Measurements from ENCODE around the gene DLEC1. TPM values are rescaled to one million over a fixed set of nuclear protein-coding genes. Genes with fewer than 3 reads are reported as not detected.

The DLEC1 gene
- total RNA-seq, 1 experiment from 2014 or later, result 1.3 TPM

DNA sequence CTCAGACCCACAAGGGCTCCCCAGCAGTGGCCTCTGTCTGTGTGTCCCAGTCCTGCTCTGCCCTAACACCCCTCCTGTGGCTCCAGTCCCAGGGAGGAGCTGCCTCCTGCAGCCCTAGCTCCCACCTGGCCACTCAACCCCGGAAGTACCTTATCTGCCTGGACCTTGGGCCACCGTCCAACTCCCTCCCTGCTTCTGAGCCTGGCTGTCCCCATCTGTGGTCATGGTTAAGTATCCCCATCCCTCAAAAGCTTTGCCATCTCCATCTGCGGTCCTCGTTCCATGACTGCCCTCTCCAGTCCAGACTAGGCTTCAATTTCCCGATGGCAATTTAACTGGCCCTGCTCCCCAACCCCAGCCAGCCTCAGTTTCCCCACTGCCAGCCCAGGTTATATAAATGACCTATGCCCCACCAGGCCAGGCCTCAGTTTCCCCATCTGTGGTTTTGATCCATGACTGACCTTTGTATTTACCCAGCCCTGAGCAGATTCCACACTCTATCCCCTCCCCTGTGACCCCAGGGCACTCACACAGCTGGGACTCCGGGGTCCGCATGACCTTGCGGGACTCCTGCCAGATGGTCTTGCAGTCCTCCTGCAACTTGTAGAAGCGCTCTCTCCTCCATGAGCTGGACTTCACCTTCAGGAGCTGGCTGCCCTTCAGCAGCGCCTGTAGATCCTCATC lies 19.2 kb upstream of the DLEC1 start:
- no peak overlapping the region for H3K4me3 ChIP-seq (ENCODE audit: insufficient read depth, low read depth, low read length)
- peaks cover 3% of the 10 kb centered on the region; the same call in 1 of the 2 replicates for H3K27me3 ChIP-seq (ENCODE audit: control insufficient read depth, insufficient read depth, low read length)
- H3K36me3 ChIP-seq (replicated peaks; ENCODE audit: control insufficient read depth, insufficient read depth, low read length), result peaks cover 2% of the 10 kb centered on the region
- DNase-seq, result no peak

DNA sequence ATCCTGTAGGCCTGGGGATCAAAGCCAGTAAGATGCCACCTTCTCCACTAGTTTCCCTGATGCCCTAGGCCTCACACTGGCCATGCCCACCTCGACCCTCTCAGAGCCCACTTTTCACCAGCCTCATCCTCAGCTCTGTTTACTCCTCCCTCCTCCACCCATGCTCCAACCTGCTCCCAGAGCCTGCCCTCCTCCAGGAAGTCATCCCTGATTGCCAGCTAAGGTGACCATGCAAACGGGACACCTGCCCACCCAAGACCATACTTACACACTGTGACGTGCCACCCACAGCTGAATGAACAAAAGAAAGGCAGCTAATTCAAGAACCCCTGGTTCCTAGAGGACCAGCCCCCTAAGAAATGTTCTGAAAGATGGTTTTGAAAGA lies 18.7 kb upstream of the DLEC1 start:
- no peak for DNase-seq
- Histone ChIP-seq H3K36me3 (replicated peaks; ENCODE audit: control insufficient read depth, insufficient read depth, low read length) (peaks cover 2% of the 10 kb centered on the region), H3K4me3 (ENCODE audit: insufficient read depth, low read depth, low read length) (no peak overlapping the region), H3K27me3 (ENCODE audit: control insufficient read depth, insufficient read depth, low read length) (peaks cover 4% of the 10 kb centered on the region; the same call in 1 of the 2 replicates)

DNA sequence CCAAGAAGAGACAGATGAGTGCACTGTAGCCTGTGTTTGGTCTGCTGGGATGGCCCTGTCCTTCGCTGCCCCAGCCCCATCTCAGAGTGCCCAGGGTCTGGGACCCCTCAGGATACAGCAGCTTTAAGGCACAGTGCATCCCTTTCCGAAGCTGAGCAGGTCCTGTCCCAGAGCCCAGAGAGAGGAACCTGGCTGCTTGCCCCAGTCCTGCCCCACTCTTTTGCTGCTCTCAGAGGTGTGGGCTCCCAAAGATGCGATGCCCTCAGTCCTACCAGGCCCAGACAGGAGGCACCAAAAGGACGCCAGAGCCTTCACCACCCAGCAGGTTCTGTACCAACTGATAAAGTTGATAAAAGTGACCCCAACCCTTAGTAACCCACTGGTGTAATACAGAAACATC lies 17.8 kb upstream of the DLEC1 start:
- no peak for DNase-seq
- H3K27me3 ChIP-seq (ENCODE audit: control insufficient read depth, insufficient read depth, low read length), result peaks cover 11% of the 10 kb centered on the region
- H3K4me3 ChIP-seq (ENCODE audit: insufficient read depth, low read depth, low read length), result no peak overlapping the region
- no peaks in the 10 kb centered on the region; the same call in none of the 2 replicates for H3K36me3 ChIP-seq (replicated peaks; ENCODE audit: control insufficient read depth, insufficient read depth, low read length)

DNA sequence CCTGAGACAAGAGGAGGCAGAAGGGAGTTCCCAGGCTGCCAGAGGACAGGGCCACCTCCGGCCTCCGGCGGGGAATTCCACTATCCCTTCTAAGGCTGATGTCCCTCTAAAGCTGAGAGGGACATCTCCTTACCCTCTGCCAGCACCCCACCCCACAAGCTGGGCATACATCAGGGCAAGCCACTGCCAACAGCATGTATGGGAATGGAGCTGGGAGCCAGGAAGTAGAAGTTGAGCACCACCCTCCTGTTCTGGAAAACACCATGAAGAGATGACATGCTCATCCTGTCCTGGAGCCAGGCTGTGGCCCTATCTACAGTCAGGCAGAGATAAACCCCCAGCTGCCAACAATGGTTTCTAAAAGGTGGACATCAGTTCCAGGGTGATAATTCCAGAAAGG lies 16.7 kb upstream of the DLEC1 start:
- peaks cover 21% of the 10 kb centered on the region for H3K27me3 ChIP-seq (ENCODE audit: control insufficient read depth, insufficient read depth, low read length)
- no peak for DNase-seq

DNA sequence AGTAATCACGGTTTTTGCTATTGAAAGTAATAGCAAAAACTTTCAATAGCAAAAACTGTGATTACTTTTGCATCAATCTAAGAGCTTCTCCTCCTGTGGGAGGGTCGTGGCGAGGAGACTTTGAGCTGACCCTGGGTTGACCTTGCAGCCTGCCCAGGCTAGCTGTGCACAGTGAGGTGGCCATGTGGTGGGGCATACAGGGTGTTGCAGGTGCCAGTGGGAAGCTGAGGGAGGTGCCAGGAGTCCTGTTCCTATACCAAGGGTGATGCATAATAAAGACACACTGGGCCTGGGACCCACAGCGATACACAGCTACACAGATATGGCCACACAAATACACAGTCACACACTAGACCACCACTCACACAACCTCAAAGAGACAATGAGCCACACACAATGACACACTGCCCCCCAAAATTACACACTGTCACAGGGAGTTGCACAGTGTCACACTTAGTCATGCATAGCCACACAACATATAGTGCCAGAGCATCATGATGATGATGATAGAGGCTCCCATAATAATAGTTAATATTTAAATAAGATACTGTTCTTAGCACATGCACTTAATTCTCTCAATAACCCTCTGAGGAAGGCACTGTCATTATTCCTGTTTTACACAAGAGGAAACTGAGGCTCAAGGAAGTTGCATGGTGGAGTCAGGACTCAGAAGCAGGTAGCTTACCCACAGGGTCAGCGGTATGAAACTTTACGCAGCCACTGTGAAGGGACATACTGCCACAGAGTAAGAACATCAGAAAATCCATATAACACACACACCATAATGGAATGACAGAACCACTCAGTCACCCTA lies 15.9 kb upstream of the DLEC1 start:
- Histone ChIP-seq H3K4me3 (ENCODE audit: insufficient read depth, low read depth, low read length) (no peak overlapping the region), H3K27me3 (ENCODE audit: control insufficient read depth, insufficient read depth, low read length) (peaks cover 29% of the 10 kb centered on the region), H3K36me3 (replicated peaks; ENCODE audit: control insufficient read depth, insufficient read depth, low read length) (no peaks in the 10 kb centered on the region; the same call in 1 of the 2 replicates)
- no peak for DNase-seq

More for the DNA sequence above, 16.7 kb upstream of the DLEC1 start:
- no peak overlapping the region for H3K4me3 ChIP-seq (ENCODE audit: insufficient read depth, low read depth, low read length)
- no peaks in the 10 kb centered on the region; the same call in 1 of the 2 replicates for H3K36me3 ChIP-seq (replicated peaks; ENCODE audit: control insufficient read depth, insufficient read depth, low read length)

DNA sequence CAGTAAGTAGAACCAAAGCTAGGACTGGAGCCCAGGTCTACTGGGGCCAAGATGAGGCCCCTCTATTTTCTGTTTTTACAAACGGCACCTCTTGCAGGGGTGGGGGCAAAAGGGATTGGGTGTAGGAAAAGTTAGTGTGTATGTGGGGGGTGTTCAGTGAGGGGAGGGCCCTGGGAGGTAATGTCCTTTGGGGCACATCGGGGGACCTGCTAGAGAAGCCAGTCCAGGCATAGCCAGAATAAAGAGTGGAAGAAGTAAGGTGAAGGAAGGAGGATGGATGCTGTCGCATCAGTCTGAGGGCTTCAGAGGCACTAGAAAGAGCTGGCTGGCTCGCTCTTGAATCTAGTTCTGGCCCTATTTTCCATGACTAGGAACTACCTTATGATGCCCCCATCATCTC lies 12.2 kb upstream of the DLEC1 start:
- H3K27me3 ChIP-seq (ENCODE audit: control insufficient read depth, insufficient read depth, low read length), result peaks cover 66% of the 10 kb centered on the region
- H3K36me3 ChIP-seq (replicated peaks; ENCODE audit: control insufficient read depth, insufficient read depth, low read length), result no peaks in the 10 kb centered on the region
- H3K4me3 ChIP-seq (ENCODE audit: insufficient read depth, low read depth, low read length), result no peak overlapping the region
- DNase-seq, result no peak

DNA sequence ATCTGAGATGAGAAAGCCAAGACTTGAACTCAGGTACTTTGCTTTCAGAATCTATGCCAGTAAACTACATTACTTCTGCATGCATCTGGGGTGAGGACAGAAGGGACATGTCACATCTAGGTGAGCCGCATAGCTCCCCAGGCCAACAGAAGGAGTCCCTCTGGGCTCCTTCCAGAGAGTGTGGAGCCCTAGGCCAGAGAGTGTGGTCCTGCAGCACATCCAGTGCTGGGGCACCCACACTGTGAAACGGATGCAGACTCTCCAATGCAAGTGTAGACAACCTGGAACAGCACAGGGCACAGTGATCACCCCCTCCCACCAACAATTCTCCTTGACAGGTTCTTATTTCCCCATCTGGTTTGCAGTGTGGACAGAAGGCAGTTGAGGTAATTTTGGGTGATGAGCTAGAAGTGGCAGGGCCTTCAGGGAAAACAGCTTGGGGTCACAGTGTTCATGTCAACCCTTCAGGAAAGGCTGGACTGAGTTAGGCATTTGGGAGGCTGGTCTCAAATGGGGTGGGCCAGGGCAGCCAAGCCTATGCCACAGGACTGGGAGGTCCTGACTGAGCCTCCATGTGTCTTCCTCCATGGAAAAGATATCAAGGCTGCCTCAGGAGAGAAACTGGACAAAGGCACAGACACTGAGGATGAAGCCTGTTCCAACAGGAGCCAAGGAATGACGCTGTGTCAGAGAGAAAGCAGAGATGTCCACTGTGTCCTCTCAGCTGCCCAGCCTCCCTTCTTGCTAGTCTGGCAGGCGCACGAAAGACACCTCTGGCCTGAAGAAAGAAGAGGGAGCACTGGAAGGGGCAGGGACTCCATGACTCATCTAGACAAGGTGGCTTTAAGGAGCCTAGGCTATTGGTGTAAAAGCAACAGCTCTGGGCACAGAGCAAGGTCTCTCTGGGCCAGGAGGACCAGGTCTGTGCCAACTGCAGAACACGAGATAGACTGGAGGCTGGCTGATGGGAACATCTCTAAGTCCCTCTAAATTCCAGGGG lies 11.2 kb upstream of the DLEC1 start:
- Histone ChIP-seq H3K27me3 (ENCODE audit: control insufficient read depth, insufficient read depth, low read length) (peaks cover 73% of the 10 kb centered on the region), H3K4me3 (ENCODE audit: insufficient read depth, low read depth, low read length) (no peak overlapping the region), H3K36me3 (replicated peaks; ENCODE audit: control insufficient read depth, insufficient read depth, low read length) (no peaks in the 10 kb centered on the region)
- DNase-seq, result peak; percentile 24

DNA sequence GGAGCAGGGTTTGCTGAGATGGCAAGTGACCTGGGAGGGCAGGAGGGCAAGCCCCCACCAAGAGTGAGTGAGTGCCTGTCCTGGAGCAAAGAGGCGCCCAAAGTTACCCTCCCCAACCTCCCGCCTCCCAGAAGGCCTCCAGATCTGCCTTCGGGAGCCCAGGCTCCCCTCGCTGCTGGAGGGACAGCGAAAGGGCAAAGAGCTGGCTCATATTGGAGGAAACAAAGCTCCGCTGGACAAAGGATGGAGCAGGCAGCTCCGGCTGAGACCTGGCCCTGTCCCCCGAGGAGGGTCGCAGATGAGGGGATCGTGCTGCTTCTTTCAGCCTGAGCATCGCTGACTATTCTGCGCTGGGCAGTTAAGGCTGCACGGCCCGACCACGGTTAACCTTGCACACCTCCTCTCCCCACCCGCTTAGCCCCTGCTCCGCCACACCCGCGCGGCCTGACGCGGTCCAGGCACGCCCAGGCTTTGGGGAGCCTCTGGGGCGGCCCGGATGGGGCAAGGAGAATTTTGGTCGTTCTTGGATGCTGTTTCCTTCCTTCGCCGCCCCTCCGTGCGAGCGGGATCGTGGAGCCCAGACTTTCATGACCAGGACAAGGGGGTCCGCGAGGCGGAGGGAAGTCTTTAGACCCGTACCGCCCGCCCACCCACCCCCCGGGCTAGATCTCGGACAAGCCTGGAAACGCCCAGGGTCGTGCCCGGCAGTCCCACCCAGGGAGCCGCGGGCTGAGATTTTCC lies 10.2 kb upstream of the DLEC1 start:
- H3K36me3 ChIP-seq (replicated peaks; ENCODE audit: control insufficient read depth, insufficient read depth, low read length), result no peaks in the 10 kb centered on the region
- peak overlapping the region; percentile 69 for H3K4me3 ChIP-seq (ENCODE audit: insufficient read depth, low read depth, low read length)
- peaks cover 70% of the 10 kb centered on the region for H3K27me3 ChIP-seq (ENCODE audit: control insufficient read depth, insufficient read depth, low read length)
- DNase-seq, result peak; percentile 83

DNA sequence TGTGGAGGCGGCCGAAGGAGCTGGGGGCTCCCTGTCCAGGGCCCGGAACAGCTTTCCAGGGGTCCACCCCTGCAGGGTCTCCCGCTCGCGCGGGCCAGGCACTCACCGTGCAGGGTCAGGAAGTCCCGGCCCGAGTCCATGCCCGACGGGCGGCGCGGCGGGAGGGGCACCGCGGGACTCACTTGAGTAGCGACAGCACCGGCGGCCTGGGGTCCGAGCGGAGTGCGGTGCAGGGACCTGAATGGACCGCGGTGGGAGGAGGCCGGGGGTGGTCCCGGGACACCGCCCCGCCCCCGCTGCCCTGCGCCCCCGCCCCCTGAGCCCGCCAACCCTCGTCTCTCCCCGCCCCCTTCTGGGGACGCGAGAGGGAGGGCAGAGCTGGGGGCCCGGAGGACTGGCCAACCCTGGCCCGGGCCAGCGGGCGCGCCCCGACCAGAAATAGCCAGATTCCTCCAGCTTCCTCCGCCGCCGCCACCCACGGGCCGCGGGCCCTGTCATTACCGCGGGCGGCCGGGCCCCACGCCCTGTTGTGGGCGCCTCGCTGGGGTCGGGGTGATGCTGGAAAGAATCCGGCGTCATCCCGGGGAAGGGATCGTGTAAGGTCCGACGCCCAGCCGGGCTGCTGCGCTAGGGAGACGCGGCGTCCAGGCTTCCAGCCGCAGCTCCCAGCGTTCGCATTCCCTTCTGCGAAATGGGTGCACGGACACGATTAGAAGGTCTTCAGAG lies 9.4 kb upstream of the DLEC1 start, which contains the start of gene PLCD1:
Gene PLCD1 (minus strand): TSS at position 243 of the 726 bp plus-strand sequence. CDS start 103 bp downstream, at position 140.
- H3K36me3 ChIP-seq (replicated peaks; ENCODE audit: control insufficient read depth, insufficient read depth, low read length), result no peaks in the 10 kb centered on the region
- peak; percentile 99 for DNase-seq
- H3K27me3 ChIP-seq (ENCODE audit: control insufficient read depth, insufficient read depth, low read length), result peaks cover 70% of the 10 kb centered on the region
- H3K4me3 ChIP-seq (ENCODE audit: insufficient read depth, low read depth, low read length), result peak within 1 kb of the TSS; percentile 69

DNA sequence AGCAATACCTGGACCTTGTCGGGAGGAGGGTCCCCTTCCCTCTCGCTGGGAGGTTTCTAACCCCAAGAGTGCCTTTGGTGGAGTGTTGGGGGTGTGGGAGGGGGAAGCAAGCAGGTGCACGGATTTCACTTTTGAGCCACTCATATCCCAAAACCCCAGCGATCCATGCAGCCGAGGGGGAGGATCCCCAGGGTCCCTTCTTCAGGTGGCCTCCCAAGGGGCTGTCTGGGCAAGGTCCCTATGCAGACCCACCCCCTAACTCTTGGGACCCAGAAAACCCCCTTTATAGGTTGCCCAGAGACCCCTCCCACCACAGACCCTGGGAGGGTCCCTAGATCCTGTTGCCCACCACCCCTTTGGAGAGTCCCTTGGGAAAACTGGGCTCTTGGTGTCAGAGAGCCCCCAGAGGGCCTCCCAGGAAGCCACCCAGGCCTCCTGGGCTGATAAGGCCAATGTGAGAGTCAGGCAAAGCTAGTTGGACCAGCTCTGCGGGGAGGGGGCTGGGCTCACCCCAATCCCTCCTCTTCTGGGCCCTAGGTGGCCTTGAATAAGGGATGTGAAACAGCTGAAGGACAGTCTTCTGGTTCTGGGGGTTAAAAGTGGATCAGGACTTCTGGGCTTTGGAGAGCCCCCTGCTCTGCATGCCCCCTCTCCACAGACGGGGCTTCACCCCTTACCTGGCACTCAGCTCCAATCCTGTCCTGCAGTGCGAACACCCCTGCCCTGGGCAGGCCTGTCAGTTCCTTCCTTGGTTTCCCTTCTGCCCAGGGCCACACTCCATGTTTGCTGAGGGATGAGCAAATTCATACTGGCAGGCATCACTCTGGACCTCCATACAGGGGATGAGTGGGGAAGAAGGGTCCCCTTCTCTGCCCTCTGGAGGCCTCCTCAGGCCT lies 8.6 kb upstream of the DLEC1 start:
- H3K36me3 ChIP-seq (replicated peaks; ENCODE audit: control insufficient read depth, insufficient read depth, low read length), result no peaks in the 10 kb centered on the region
- peak overlapping the region; percentile 57 for H3K4me3 ChIP-seq (ENCODE audit: insufficient read depth, low read depth, low read length)
- H3K27me3 ChIP-seq (ENCODE audit: control insufficient read depth, insufficient read depth, low read length), result peaks cover 70% of the 10 kb centered on the region
- DNase-seq, result peak; percentile 51

DNA sequence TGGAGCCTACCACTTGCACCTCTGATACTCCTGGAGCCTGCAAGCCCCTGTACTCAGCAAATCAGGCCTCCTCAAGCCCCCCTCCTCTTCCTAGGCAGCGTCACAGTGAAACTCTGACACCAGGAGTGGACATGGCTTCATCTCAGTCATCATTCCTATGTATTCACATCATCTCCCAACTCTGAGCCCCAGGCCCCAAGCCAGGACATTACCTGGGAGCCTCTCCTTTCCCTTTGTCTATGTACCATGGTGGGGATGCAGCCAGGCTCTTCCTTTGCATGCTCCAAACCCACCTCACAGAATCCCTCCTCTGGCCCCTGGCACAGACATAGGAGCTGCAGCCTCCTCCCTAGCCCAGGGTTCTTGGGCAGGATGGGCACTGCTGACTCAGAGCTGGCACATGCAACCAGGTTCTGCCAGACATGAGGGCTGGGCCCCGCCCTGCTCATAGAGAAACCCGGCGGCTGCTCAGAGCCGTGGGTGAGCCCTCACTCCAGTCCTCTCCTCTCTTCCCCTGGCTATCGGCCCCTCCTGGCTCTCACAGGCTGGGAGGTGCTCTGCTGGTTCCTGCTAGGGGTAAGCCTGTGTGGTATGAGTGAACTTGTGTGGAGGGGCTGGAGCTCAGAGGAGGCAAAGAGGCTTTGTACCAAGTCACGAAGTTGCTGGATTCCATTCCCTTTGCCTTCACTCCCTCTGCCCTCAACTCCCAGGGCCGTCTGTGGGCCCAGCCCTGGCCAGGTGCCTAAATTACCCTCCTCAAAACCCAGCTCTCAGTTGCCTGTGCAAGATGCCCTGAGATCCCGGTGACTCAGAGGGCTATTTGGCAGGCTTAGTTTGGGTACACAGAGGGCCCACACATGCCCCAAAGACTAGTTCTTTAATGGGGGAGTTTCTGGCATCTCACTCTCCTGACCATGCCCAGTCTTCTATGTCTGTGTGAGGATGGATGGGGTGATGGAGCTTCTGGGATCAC lies 7.7 kb upstream of the DLEC1 start:
- Histone ChIP-seq H3K27me3 (ENCODE audit: control insufficient read depth, insufficient read depth, low read length) (peaks cover 62% of the 10 kb centered on the region), H3K4me3 (ENCODE audit: insufficient read depth, low read depth, low read length) (no peak overlapping the region)
- DNase-seq, result no peak

More for the DNA sequence above, 7.7 kb upstream of the DLEC1 start:
- no peaks in the 10 kb centered on the region for H3K36me3 ChIP-seq (replicated peaks; ENCODE audit: control insufficient read depth, insufficient read depth, low read length)

All from H7 (cell line).